ENCODE measurements around the gene TGM3. TPM values are rescaled to one million over a fixed set of nuclear protein-coding genes. Genes with fewer than 3 reads are reported as not detected.
A peak's percentile ranks its signal among the peaks of the same experiment; 100 is the strongest.

Gene TGM3
- total RNA-seq, 1 experiment from 2014 or later, result not detected

DNA sequence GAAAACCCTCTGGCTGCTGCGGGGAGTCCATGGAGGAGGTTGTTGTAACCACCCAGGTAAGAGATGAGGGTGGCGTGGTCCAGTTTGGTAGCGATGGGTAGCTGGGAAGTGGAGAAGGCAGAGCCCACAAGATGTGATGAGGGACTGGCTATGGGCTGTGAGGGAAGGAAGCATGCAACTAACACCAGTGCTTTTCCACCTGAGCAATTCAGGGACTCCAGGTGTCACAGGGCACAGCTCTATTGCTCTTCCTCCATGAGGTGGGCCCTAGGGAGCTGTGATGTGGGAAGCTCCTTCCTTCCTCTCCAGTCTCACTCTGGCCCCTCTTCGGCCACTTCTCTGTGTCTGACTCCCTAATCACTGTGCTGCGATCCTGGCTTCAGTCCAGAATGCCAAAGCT, 52.5 kb downstream of the TGM3 start:
- H3K4me2 ChIP-seq, result no peak overlapping the region
- no peaks in the 10 kb centered on the region for H3K9me2 ChIP-seq (ENCODE audit: insufficient read depth)
- 0 out of 2 replicates have a peak, but pooled peaks cover 7% of the 10 kb centered on the region for H3K9me3 ChIP-seq (ENCODE audit: insufficient read depth, low read depth)
- H3K4me1 ChIP-seq (replicated peaks; ENCODE audit: insufficient read depth), result peaks cover 22% of the 10 kb centered on the region
- no peak overlapping the region for H2AFZ ChIP-seq
- DNase-seq, result no peak
- ChIA-PET CTCF (no interaction called here), POLR2A (ENCODE audit: unreplicated experiment) (no interaction called here)
- no peak for TF ChIP-seq EZH2 (IDR thresholded peaks at IDR 0.05; ENCODE audit: low read depth)
- TF ChIP-seq, protein P1, sequence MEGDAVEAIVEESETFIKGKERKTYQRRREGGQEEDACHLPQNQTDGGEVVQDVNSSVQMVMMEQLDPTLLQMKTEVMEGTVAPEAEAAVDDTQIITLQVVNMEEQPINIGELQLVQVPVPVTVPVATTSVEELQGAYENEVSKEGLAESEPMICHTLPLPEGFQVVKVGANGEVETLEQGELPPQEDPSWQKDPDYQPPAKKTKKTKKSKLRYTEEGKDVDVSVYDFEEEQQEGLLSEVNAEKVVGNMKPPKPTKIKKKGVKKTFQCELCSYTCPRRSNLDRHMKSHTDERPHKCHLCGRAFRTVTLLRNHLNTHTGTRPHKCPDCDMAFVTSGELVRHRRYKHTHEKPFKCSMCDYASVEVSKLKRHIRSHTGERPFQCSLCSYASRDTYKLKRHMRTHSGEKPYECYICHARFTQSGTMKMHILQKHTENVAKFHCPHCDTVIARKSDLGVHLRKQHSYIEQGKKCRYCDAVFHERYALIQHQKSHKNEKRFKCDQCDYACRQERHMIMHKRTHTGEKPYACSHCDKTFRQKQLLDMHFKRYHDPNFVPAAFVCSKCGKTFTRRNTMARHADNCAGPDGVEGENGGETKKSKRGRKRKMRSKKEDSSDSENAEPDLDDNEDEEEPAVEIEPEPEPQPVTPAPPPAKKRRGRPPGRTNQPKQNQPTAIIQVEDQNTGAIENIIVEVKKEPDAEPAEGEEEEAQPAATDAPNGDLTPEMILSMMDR (conservative IDR thresholded peaks at IDR 0.05), result no peak
- no peaks in the 10 kb centered on the region for H3K36me3 ChIP-seq (ENCODE audit: low read depth)
- no peak overlapping the region for H3K27ac ChIP-seq
- intact Hi-C loops (cut with micrococcal nuclease; ENCODE audit: unreplicated experiment), result no loop called here
- H4K20me1 ChIP-seq (ENCODE audit: insufficient read depth), result no peaks in the 10 kb centered on the region
- H3F3A ChIP-seq (ENCODE audit: insufficient read depth, low read depth), result peaks cover 11% of the 10 kb centered on the region; the same call in 1 of the 2 replicates
- H3K79me2 ChIP-seq (ENCODE audit: low read depth), result no peaks in the 10 kb centered on the region
- BruUV-seq (replicated peaks), result no TSS peak
- no peak overlapping the region for H3K4me3 ChIP-seq
- no peaks in the 10 kb centered on the region for H3K27me3 ChIP-seq (ENCODE audit: insufficient read depth, low read depth)

DNA sequence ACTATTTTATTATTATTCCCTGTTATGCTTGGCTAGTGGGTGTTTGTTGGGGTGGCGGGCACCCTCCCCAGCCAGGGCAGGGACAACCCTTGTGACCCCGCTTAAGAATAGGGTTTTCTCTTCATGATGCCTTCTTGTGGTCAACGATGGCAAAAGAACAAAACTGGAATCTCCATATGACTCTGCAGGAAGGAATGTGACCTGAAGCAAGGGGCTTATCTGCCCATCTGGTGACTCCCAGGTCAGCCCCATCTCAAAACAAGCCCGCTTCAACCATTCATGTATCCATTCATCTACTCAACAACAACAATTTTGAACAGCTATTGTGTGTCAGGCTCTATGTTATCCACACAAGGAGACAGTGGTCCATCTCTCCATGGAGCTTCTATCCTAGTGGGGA, 54.0 kb downstream of the TGM3 start:
- Histone ChIP-seq H3F3A (ENCODE audit: insufficient read depth, low read depth) (peaks cover 11% of the 10 kb centered on the region; the same call in 1 of the 2 replicates), H3K27me3 (ENCODE audit: insufficient read depth, low read depth) (no peaks in the 10 kb centered on the region), H3K9me3 (ENCODE audit: insufficient read depth, low read depth) (0 out of 2 replicates have a peak, but pooled peaks cover 7% of the 10 kb centered on the region), H3K4me3 (no peak overlapping the region), H3K9me2 (ENCODE audit: insufficient read depth) (no peaks in the 10 kb centered on the region; the same call in 1 of the 2 replicates), H3K36me3 (ENCODE audit: low read depth) (no peaks in the 10 kb centered on the region), H4K20me1 (ENCODE audit: insufficient read depth) (no peaks in the 10 kb centered on the region), H3K4me1 (replicated peaks; ENCODE audit: insufficient read depth) (peaks cover 22% of the 10 kb centered on the region), H2AFZ (no peak overlapping the region), H3K79me2 (ENCODE audit: low read depth) (no peaks in the 10 kb centered on the region), H3K27ac (no peak overlapping the region), H3K4me2 (peak overlapping the region; percentile 34)
- POLR2A ChIA-PET (ENCODE audit: unreplicated experiment), result interaction anchor here (0.5 kb wide), 1 partner anchor 218 kb away, joined by 5 read pairs; no protein-coding TSS in a partner anchor
- CTCF ChIA-PET, result no interaction called here
- no peak for TF ChIP-seq EZH2 (IDR thresholded peaks at IDR 0.05; ENCODE audit: low read depth)
- TF ChIP-seq, protein P1 (conservative IDR thresholded peaks at IDR 0.05), result no peak
- intact Hi-C loops (cut with micrococcal nuclease; ENCODE audit: unreplicated experiment), result loop anchor here (2.0 kb wide), 1 partner anchor 325 kb away; no protein-coding TSS in a partner anchor
- no TSS peak for BruUV-seq (replicated peaks)
- DNase-seq, result peak; percentile 24 to 79

DNA sequence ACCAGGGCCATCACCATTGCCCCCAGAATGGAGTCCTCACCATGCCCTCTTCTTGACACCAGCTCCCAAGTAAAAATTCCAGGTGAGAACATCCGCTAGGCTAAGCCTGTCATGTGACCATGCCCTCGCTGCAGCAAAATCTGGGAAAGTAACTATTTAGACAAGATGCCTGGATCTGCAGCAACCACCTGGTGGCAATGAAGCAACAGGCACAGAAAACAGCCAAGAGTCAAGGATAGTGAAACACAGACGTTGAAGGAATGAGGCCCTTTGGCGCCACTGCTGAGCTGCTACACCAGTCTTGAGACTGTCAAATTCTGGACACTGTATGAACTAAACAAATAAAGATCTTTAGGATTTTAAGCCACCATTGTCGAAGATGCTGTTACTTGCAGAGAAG, 54.8 kb downstream of the TGM3 start:
- Histone ChIP-seq H4K20me1 (ENCODE audit: insufficient read depth) (no peaks in the 10 kb centered on the region), H3K9me3 (ENCODE audit: insufficient read depth, low read depth) (0 out of 2 replicates have a peak, but pooled peaks cover 7% of the 10 kb centered on the region), H3K27ac (no peak overlapping the region), H3F3A (ENCODE audit: insufficient read depth, low read depth) (peaks cover 11% of the 10 kb centered on the region; the same call in 1 of the 2 replicates), H3K9me2 (ENCODE audit: insufficient read depth) (no peaks in the 10 kb centered on the region; the same call in 1 of the 2 replicates), H3K4me3 (no peak overlapping the region), H3K79me2 (ENCODE audit: low read depth) (no peaks in the 10 kb centered on the region), H3K36me3 (ENCODE audit: low read depth) (no peaks in the 10 kb centered on the region), H2AFZ (no peak overlapping the region), H3K4me1 (replicated peaks; ENCODE audit: insufficient read depth) (peaks cover 22% of the 10 kb centered on the region), H3K4me2 (no peak overlapping the region), H3K27me3 (ENCODE audit: insufficient read depth, low read depth) (no peaks in the 10 kb centered on the region)
- TF ChIP-seq EZH2 (IDR thresholded peaks at IDR 0.05; ENCODE audit: low read depth), result no peak
- TF ChIP-seq, protein P1 (conservative IDR thresholded peaks at IDR 0.05), result no peak
- intact Hi-C loops (cut with micrococcal nuclease; ENCODE audit: unreplicated experiment), result loop anchor here (2.0 kb wide), 1 partner anchor 324 kb away; no protein-coding TSS in a partner anchor
- ChIA-PET CTCF (no interaction called here), POLR2A (ENCODE audit: unreplicated experiment) (interaction anchor here (0.5 to 0.6 kb wide), 2 partner anchors 219 to 417 kb away, joined by 5 to 9 read pairs; no protein-coding TSS in a partner anchor)
- BruUV-seq (replicated peaks), result no TSS peak
- DNase-seq, result no peak
